IPS-NIHi7 (cell line): Measurements from ENCODE around the gene SLC2A10.

ENCODE experiments used
- DNase-seq: peaks from one replicate; pipeline ENCODE4 v3.0.0; 2012; ENCODE audit warnings: mixed read lengths; ENCODE audit errors: extremely low spot score

The SLC2A10 gene

GRCh38 chr20:46725186-46726165 lies 16.0 kb downstream of the SLC2A10 start:
- no peak for DNase-seq

GRCh38 chr20:46731770-46732169 lies 22.3 kb downstream of the SLC2A10 start:
- DNase-seq = peak; percentile 58

- DNase-seq = no peak
Observed at GRCh38 chr20:46735436-46735835, 26.0 kb downstream of the SLC2A10 start.

- DNase-seq = no peak
Observed at GRCh38 chr20:46739431-46740213, 30.2 kb downstream of the SLC2A10 start.

- DNase-seq = no peak
Observed at GRCh38 chr20:46740214-46740609, 30.8 kb downstream of the SLC2A10 start.

- DNase-seq = no peak
Observed at GRCh38 chr20:46741924-46742668, 32.6 kb downstream of the SLC2A10 start.

- no peak for DNase-seq
Observed at GRCh38 chr20:46742669-46743045, 33.2 kb downstream of the SLC2A10 start.

- DNase-seq = no peak
Observed at GRCh38 chr20:46743088-46743487, 33.6 kb downstream of the SLC2A10 start.

- DNase-seq = no peak
Observed at GRCh38 chr20:46746956-46747526, 37.6 kb downstream of the SLC2A10 start.

- no peak for DNase-seq
Observed at GRCh38 chr20:46749147-46749546, 39.7 kb downstream of the SLC2A10 start.

GRCh38 chr20:46751856-46752255 lies 42.4 kb downstream of the SLC2A10 start:
- DNase-seq = no peak

- peak; percentile 48 for DNase-seq
Observed at GRCh38 chr20:46752728-46753127, 43.3 kb downstream of the SLC2A10 start.

- no peak for DNase-seq
Observed at GRCh38 chr20:46755483-46756413, 46.3 kb downstream of the SLC2A10 start.

GRCh38 chr20:46756419-46756818 lies 47.0 kb downstream of the SLC2A10 start:
- no peak for DNase-seq

- DNase-seq = no peak
Observed at GRCh38 chr20:46757135-46757534, 47.7 kb downstream of the SLC2A10 start.

- DNase-seq = peak; percentile 80
Observed at GRCh38 chr20:46757754-46758678, 48.6 kb downstream of the SLC2A10 start.

- no peak for DNase-seq
Observed at GRCh38 chr20:46758929-46759669, 49.6 kb downstream of the SLC2A10 start.

GRCh38 chr20:46761566-46761965 lies 52.1 kb downstream of the SLC2A10 start:
- no peak for DNase-seq

GRCh38 chr20:46764068-46764467 lies 54.6 kb downstream of the SLC2A10 start:
- DNase-seq = no peak
